Keratinocyte (primary cell): ENCODE measurements around the gene LHFPL2. TPM values are rescaled to one million over a fixed set of nuclear protein-coding genes. Genes with fewer than 3 reads are reported as not detected.

Experiments
- DNase-seq: peaks from one replicate; pipeline ENCODE4 v3.0.0-alpha.2; 2011; ENCODE audit warnings: low read depth, missing footprints, low spot score
- FAIRE-seq: peaks from 2 replicates; lab custom pipeline; 2011; peaks lifted over from hg19 to GRCh38; lab: Jason Lieb, UNC
- H2AFZ ChIP-seq: 2 replicates; pipeline ENCODE4 v1.6.0; 2012; ENCODE audit warnings: low read length, control low read depth, inconsistent platforms; ENCODE audit not compliant: control insufficient read depth
- H3K27ac ChIP-seq: 2 replicates; pipeline ENCODE4 v1.5.1; 2011; ENCODE audit warnings: low read length; ENCODE audit not compliant: control insufficient read depth, insufficient read depth
- H3K27me3 ChIP-seq: 3 replicates; pipeline ENCODE4 v1.6.0; 2011; ENCODE audit warnings: low read length; ENCODE audit not compliant: control insufficient read depth, insufficient read depth; ENCODE audit errors: extremely low read depth
- H3K36me3 ChIP-seq, 2 experiments: 2 replicates in 1 of 2; 3 replicates in 1 of 2; pipeline ENCODE4 v1.5.1; 2011; ENCODE audit warnings: low read length in 2 of 2, mild to moderate bottlenecking in 1 of 2; ENCODE audit not compliant: control insufficient read depth in 2 of 2, insufficient read depth in 2 of 2; ENCODE audit errors: extremely low read depth in 1 of 2
- H3K4me1 ChIP-seq: 3 replicates; pipeline ENCODE4 v1.5.1; 2011; ENCODE audit warnings: low read length; ENCODE audit not compliant: control insufficient read depth, insufficient read depth; ENCODE audit errors: extremely low read depth
- H3K4me2 ChIP-seq: 3 replicates; pipeline ENCODE4 v1.6.0; 2011; ENCODE audit warnings: low read depth, low read length; ENCODE audit not compliant: control insufficient read depth, insufficient read depth; ENCODE audit errors: extremely low read depth
- H3K4me3 ChIP-seq, 3 experiments: fragments of 200-600 bp in 1 of 3; sonication (generic) in 1 of 3; 2 replicates in 2 of 3; 3 replicates in 1 of 3; pipeline ENCODE4 v1.5.1; 2011 to 2016; ENCODE audit warnings: low read length in 3 of 3, mild to moderate bottlenecking in 3 of 3, control low read depth in 2 of 3, inconsistent platforms in 1 of 3, low read depth in 1 of 3, mixed read lengths in 1 of 3, mixed run types in 1 of 3, moderate library complexity in 1 of 3; ENCODE audit not compliant: control insufficient read depth in 2 of 3, insufficient read depth in 2 of 3; ENCODE audit errors: extremely low read depth in 1 of 3
- H3K79me2 ChIP-seq: 2 replicates; pipeline ENCODE4 v1.6.0; 2012; ENCODE audit warnings: low read length; ENCODE audit not compliant: control insufficient read depth, insufficient read depth
- H3K9ac ChIP-seq: 3 replicates; pipeline ENCODE4 v1.6.0; 2011; ENCODE audit warnings: low read length; ENCODE audit not compliant: control insufficient read depth, insufficient read depth; ENCODE audit errors: extremely low read depth
- H3K9me1 ChIP-seq: 3 replicates; pipeline ENCODE4 v1.6.0; 2011; ENCODE audit warnings: low read length; ENCODE audit not compliant: control insufficient read depth, insufficient read depth; ENCODE audit errors: extremely low read depth
- H3K9me3 ChIP-seq: 2 replicates; pipeline ENCODE4 v1.5.1; 2012; ENCODE audit warnings: low read depth, low read length; ENCODE audit not compliant: control insufficient read depth
- H4K20me1 ChIP-seq: 3 replicates; pipeline ENCODE4 v1.6.0; 2011; ENCODE audit warnings: low read length; ENCODE audit not compliant: control insufficient read depth, insufficient read depth; ENCODE audit errors: extremely low read depth
- EZH2 ChIP-seq: IDR thresholded peaks from one replicate; pipeline ENCODE4 v1.6.1; 2012; ENCODE audit warnings: inconsistent platforms, mild to moderate bottlenecking, low read length, moderate library complexity
- dilution Hi-C: fragments of 300-500 bp; cut with MboI; formaldehyde crosslinking; loops from one replicate; pipeline ENCODE4 v1.7.0; 2020; ENCODE audit warnings: low sequenced_read_pairs; ENCODE audit not compliant: extremely low pct_ligation_motif_present
- polyA plus RNA-seq, 5 experiments: library from polyadenylated mRNA; depleted of rRNA in 3 of 5; stranded (reverse) in 3 of 5; stranded (forward) in 1 of 5; unstranded in 1 of 5; fragments of >200 nt; gene quantifications; 1 replicate in 1 of 5; 2 replicates in 3 of 5; 3 replicates in 1 of 5; pipeline versions ENCODE4 v1.2.1 to v1.2.3, GENCODE V29; 2011 to 2012; ENCODE audit warnings: missing spikeins in 2 of 5, low read depth in 1 of 5, low replicate concordance in 1 of 5
- TF ChIP-seq, protein P1 (sequence below), 3 experiments: IDR thresholded peaks in 1 of 3; conservative IDR thresholded peaks in 1 of 3; optimal IDR thresholded peaks in 1 of 3; 2 replicates in 2 of 3; 3 replicates in 1 of 3; pipeline versions ENCODE3 to v1.5.1; 2011; ENCODE audit warnings: low read length in 3 of 3, mild to moderate bottlenecking in 3 of 3, moderate library complexity in 2 of 3, control low read depth in 1 of 3, inconsistent platforms in 1 of 3; ENCODE audit not compliant: insufficient read depth in 2 of 3; ENCODE audit errors: extremely low read depth in 1 of 3

The LHFPL2 gene
- polyA plus RNA-seq, 1 donor (not counting 4 experiments of a cell fraction or from before 2014, with no cell fraction given) = 11.4 TPM

DNA sequence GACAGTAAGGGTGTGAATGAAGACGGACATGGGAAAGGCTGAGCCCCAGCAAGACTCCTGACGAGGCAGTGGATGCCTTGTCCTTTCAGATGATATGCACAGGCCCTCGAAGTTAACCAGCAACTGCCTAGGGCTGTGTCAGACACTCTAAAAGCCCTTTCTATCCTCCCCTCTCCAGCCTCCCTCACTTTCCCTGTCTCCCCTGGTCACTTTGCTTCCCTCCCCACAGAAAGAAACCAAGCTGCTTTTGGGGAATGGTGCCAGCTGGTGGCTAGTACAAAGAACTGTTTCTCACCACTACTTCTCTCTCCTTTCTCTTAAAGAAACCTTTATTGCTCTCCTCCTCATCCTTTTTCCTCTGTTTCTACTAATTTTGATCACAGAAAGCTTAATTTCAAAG is 21.4 kb downstream of the LHFPL2 start:
- H3K4me3 ChIP-seq = no peak overlapping the region
- dilution Hi-C loops = no loop called here
- H2AFZ ChIP-seq = no peak overlapping the region
- peaks cover 4% of the 10 kb centered on the region for H3K79me2 ChIP-seq
- no peak overlapping the region for H3K9ac ChIP-seq
- no peaks in the 10 kb centered on the region for H3K4me1 ChIP-seq
- no peaks in the 10 kb centered on the region for H3K9me3 ChIP-seq
- no peaks in the 10 kb centered on the region for H3K27me3 ChIP-seq
- H3K4me2 ChIP-seq = no peak overlapping the region
- no peak overlapping the region for H3K27ac ChIP-seq
- H4K20me1 ChIP-seq = peaks cover 2% of the 10 kb centered on the region
- no peaks in the 10 kb centered on the region for H3K9me1 ChIP-seq
- TF ChIP-seq, protein P1, sequence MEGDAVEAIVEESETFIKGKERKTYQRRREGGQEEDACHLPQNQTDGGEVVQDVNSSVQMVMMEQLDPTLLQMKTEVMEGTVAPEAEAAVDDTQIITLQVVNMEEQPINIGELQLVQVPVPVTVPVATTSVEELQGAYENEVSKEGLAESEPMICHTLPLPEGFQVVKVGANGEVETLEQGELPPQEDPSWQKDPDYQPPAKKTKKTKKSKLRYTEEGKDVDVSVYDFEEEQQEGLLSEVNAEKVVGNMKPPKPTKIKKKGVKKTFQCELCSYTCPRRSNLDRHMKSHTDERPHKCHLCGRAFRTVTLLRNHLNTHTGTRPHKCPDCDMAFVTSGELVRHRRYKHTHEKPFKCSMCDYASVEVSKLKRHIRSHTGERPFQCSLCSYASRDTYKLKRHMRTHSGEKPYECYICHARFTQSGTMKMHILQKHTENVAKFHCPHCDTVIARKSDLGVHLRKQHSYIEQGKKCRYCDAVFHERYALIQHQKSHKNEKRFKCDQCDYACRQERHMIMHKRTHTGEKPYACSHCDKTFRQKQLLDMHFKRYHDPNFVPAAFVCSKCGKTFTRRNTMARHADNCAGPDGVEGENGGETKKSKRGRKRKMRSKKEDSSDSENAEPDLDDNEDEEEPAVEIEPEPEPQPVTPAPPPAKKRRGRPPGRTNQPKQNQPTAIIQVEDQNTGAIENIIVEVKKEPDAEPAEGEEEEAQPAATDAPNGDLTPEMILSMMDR (optimal IDR thresholded peaks at IDR 0.05 in 1 of 3, IDR thresholded peaks at IDR 0.05 in 1 of 3, conservative IDR thresholded peaks at IDR 0.05 in 1 of 3; ENCODE audit: extremely low read depth in 1 of 3, insufficient read depth in 2 of 3, low read length in 3 of 3) = peak; percentile 21 to 32 (median 31)
- no peak for TF ChIP-seq EZH2
- FAIRE-seq (no peak), DNase-seq (no peak)
- H3K36me3 ChIP-seq = peaks cover 30 to 40% of the 10 kb centered on the region in 2 experiments

- no peaks in the 10 kb centered on the region for H3K9me3 ChIP-seq
Measured at GRCh38 chr5:78626009-78626571, 22.5 kb downstream of the LHFPL2 start.

More at GRCh38 chr5:78626009-78626571, 22.5 kb downstream of the LHFPL2 start:
- Histone ChIP-seq H3K27ac (no peak overlapping the region), H3K9me1 (no peaks in the 10 kb centered on the region), H3K4me2 (no peak overlapping the region), H3K27me3 (no peaks in the 10 kb centered on the region), H3K9ac (no peak overlapping the region), H3K4me3 (no peak overlapping the region), H4K20me1 (peaks cover 2% of the 10 kb centered on the region), H3K4me1 (no peaks in the 10 kb centered on the region), H3K36me3 (peaks cover 33 to 41% of the 10 kb centered on the region in 2 experiments), H2AFZ (no peak overlapping the region), H3K79me2 (peaks cover 8% of the 10 kb centered on the region)
- FAIRE-seq (no peak), DNase-seq (no peak)
- dilution Hi-C loops = no loop called here
- TF ChIP-seq, protein P1 (optimal IDR thresholded peaks at IDR 0.05 in 1 of 3, IDR thresholded peaks at IDR 0.05 in 1 of 3, conservative IDR thresholded peaks at IDR 0.05 in 1 of 3; ENCODE audit: extremely low read depth in 1 of 3, insufficient read depth in 2 of 3, low read length in 3 of 3) = no peak
- TF ChIP-seq EZH2 = no peak
